GM21529 (cell line): ENCODE data around the gene SCFD2.
"Not testable (repeated sequence)": the region's sequence is repeated elsewhere in the genome, so short reads cannot be mapped to it uniquely, and the experiment has no call there.

Source experiments
- ATAC-seq: cut with Tn5 transposase; IDR thresholded peaks from one replicate; pipeline ENCODE4 v1.9.1; 2021; ENCODE audit not compliant: unreplicated experiment

The SCFD2 gene

DNA sequence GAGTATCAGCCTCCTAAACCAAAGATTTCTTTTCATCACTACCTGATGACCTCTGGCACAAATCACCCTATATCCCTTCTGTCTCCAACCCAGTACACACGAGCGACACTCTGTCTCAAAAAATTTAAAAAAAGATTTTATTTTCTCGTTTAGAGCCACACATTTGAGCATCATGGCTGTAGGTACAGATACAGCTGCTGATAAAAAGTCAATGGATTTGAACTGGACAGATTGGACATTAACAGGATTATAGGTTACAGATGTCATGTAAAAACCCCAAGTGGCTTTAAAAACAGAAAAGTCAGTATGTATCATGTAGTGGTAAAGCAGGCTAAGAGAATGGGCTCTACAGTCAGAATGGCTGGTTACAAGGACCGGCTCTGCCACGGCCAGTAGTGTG, 171.1 kb downstream of the SCFD2 start:
- ATAC-seq: no peak

DNA sequence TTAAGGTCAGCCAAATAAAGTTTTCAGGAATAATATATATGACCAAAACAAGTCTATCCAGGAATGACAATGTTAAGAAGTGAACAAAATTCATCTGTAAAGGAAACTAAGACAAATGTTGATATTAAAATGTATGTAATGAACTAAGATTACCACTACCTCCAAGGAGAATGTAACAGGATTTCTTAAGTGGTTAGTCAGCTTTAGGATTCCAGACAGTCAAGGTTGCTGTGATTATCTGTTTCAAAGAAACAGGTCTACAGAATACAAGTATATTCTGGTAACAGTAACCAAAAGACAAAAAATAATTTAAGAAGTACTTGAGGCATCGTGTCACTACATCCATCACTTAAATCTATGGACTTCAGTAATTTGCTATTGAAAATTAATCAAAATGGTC, 172.8 kb downstream of the SCFD2 start:
- no peak for ATAC-seq

DNA sequence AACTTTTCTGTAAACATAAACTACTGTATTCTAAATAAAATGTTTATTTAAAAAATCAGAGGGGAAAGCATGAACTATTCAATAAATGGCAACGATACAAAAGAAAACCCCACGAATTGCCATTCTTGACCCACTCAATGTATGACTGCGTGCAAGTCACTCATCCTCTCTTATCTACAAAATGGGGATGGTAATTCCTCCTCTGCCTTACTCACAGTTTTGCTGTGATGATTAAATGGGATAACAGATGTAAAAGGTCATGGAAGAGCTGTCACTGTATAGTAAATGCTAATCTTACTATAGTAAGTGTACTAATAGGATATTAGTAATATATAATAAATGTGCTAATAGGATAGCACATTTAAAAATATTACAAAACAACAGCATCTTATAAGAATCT, 173.4 kb downstream of the SCFD2 start:
- no peak for ATAC-seq

GRCh38 chr4:53191997-53192396, 173.9 kb downstream of the SCFD2 start:
- no peak for ATAC-seq

- no peak for ATAC-seq
Observed at GRCh38 chr4:53189011-53189410, 176.8 kb downstream of the SCFD2 start.

DNA sequence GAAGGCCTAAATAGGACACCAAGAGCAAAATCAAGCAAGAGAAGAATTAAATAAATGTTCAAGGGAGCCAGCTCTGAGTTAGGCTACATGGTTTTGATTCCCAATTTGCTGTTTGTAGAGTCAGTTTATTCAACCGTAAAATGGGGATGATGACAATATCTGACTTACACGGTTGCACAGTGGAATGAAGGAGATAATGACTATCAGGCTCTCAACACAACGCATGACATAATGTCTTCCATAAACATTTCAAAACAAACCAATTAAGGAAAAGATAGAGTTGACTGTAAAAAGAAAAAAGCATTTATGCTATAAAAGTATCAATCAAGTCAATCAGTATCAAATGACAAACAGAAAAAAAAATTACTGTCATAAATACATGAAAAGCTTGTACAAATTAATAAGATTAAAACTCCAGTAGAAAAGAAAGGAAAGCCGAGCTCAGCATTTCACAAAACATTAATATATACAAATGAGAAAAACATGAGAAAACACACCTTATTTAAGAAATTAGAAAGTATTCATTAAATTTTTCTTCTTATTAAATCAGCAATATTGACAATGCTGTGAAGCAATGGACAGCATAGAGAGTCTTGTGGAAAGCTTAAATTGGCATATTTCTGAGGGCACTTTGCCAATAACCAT, 179.0 kb downstream of the SCFD2 start:
- ATAC-seq: no peak

GRCh38 chr4:53185869-53186585, 179.8 kb downstream of the SCFD2 start:
- ATAC-seq: no peak

- no peak for ATAC-seq
Observed at GRCh38 chr4:53183754-53184153, 182.1 kb downstream of the SCFD2 start.

- not testable (repeated sequence) for ATAC-seq
Observed at GRCh38 chr4:53177751-53178150, 188.1 kb downstream of the SCFD2 start.

DNA sequence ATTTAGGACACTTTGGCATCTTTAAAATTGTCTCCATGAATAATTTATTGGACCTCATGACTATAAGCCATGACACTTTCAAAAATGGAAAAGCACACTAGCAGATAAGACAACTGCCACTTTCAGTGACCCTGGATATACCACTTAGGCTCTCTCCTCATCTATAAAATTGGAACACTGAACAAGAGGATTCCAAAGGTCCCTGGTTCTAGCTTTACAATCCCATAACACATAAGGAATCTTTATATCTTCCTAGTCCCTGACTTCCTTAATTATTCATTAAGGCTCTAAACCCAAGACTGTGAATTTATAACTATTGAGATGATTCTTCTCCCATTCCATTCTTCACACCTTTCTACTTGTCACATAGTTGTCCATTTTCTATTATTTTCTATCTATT, 190.2 kb downstream of the SCFD2 start:
- no peak for ATAC-seq

DNA sequence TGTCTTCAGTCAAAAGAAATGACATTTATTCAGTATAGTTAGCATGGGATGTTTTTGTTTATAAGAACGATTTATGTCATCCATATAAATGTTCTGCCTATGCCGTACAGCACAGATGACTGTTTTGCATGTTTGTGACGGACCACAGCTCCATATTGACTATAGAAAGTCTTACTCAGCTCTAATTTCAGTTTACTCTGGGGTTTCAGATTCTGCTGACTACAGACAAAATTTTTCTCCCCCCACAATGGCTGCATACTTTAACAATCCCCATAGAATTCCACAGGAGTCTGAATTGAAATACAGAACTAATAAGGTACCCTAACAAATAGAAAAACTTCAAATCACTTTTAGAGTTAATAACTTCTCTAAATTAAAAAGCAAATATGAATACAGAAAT, 191.0 kb downstream of the SCFD2 start:
- ATAC-seq: no peak

GRCh38 chr4:53173576-53173975, 192.3 kb downstream of the SCFD2 start:
- ATAC-seq: no peak

- no peak for ATAC-seq
Observed at GRCh38 chr4:53171797-53172196, 194.1 kb downstream of the SCFD2 start.

- no peak for ATAC-seq
Observed at GRCh38 chr4:53169695-53170617, 195.9 kb downstream of the SCFD2 start.

GRCh38 chr4:53168228-53168627, 197.6 kb downstream of the SCFD2 start:
- ATAC-seq: no peak

DNA sequence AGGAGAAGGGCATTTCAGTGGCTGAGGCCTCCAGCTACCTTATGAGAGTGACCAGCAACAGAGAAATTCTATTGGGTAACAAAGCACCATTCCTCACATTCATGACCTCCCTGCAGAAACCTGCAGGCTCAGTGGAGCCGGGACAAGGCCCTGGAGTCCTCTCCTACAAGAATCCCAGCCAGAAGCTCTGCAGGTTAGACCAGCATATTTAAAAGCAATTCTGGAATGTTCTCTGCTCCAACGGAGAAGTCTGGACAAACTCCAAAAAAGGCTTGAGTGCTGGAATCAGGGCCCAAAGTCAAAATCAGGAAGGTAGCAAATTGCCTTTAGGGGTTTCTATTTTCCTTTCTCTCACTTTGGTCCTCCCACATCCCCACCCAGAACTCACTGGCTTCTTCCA, 202.9 kb downstream of the SCFD2 start:
- ATAC-seq: no peak

DNA sequence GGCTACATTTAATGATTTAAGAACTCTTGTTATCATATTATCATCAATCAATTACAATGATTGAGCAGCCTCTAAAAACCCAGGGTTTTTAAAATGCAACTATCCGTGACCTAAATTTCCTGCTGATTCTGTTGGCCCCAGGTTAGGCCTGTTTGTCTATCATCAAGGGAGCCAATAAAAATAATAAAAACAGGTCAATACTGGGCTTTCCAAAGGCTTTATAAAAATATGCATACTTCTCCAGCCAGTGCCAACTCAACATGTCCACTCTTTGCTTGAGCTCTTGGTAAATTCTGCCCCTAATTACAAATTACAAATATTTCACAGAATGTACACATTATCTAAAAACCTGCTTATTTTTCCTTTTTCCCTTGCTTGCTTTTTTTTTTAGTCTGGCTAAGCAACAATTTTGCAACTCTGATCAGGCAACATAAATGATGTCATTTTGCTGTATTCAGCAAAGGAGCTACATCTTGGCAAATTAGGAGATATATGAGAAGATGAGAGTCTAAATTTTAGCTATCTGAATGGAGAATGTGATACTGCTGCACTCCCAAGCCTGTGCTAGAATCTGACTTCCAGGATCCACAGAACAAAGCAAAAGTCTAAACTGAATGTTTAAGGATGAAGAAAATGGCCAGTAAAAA, 204.0 kb downstream of the SCFD2 start:
- ATAC-seq: no peak

GRCh38 chr4:53161051-53161786, 204.6 kb downstream of the SCFD2 start:
- no peak for ATAC-seq

GRCh38 chr4:53156896-53157295, 209.0 kb downstream of the SCFD2 start:
- ATAC-seq: no peak

- ATAC-seq: no peak
Observed at GRCh38 chr4:53152467-53152866, 213.4 kb downstream of the SCFD2 start.

- ATAC-seq: no peak
Observed at GRCh38 chr4:53151489-53151788, 214.4 kb downstream of the SCFD2 start.
